Heart left ventricle (tissue), 13 donors: ENCODE data around the gene UBE2I.

Experiments
- CTCF ChIP-seq, 12 donors: fragments of 200-600 bp; sonication (generic) in 4 of 12; IDR thresholded peaks; one replicate each; pipeline versions ENCODE4 v1.5.0 to v1.8.0; 2018 to 2022; ENCODE audit warnings: antibody characterized with exemption in 12 of 12, mild to moderate bottlenecking in 5 of 12
- POLR2A ChIP-seq, 2 donors: fragments of 450-650 bp; IDR thresholded peaks; one replicate each; pipeline ENCODE4 v1.6.1; 2017; ENCODE audit warnings: antibody characterized with exemption in 2 of 2, mild to moderate bottlenecking in 2 of 2, moderate library complexity in 2 of 2
- donor health status: ischemic (EF 13 %, LVEDD 7.1; RV severe dilation, severe dysfunction).
- donor health status: DM: no; HTN: yes; CAD: no.
- donor health status: DM: no; HTN: no; CAD: no.
- donor health status: ischemic (EF 25% LVEDD 6.9; RV normal size, moderate dysfunction).
- donor health status: ischemic (EF 25% LVEDD 5.7; RV mildly dilated, moderate dysfunction).
- donor health status: ischemic (EF 35%, LVEDD 5.7; RV mildly dilated, moderate dysfunction).
- donor health status: nonischemic (EF 11% LVEDD 7.7; RV severe dilation, severe dysfunction).
- donor health status: DM: yes; HTN: yes; CAD: no.
- donor health status: PGD.
- donor health status: ischemic (EF 29% LVEDD 5.4; RV normal size, mild dysfunction).
- donor health status: nonischemic (EF 23%, LVEDD 6.1; RV moderate dilation, normal function).

DNA sequence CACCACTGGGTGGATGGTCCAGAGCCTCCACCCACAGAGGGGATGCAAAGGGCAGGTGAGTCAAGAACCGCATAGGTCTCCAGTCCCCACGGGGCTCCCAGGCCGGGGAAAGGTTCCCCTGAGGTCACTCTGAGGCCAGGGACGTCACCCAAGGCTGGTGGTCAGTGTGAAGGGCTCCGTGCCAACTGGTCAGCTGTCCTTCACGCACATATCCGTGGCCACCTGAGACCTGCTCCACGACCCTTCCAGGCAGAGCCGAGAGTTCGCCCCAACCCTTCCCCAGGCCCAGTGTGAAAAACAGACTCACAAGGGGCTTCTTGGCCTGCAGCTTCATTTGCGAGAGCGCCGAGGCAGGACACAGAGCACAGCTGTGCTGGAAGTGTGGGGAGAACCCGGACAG lies 39.5 kb downstream of the UBE2I start:
- TF ChIP-seq CTCF (IDR thresholded peaks at IDR 0.05): no peak
- TF ChIP-seq POLR2A (IDR thresholded peaks at IDR 0.05): no peak
